Measurements from ENCODE around the gene UNC5B.

Gene UNC5B

GRCh38 chr10:71258446-71259145, 46.2 kb downstream of the UNC5B start:
- Histone ChIP-seq H3K27me3 (replicated peaks; ENCODE audit: control insufficient read depth, insufficient read depth, low read length, poor library complexity, severe bottlenecking) (peaks cover 4% of the 10 kb centered on the region), H3K36me3 (ENCODE audit: control insufficient read depth, insufficient read depth, low read length) (no peaks in the 10 kb centered on the region), H3K27ac (ENCODE audit: insufficient read depth, low read length, poor library complexity, severe bottlenecking) (no peak overlapping the region), H3K9me3 (ENCODE audit: control insufficient read depth, low read length) (no peaks in the 10 kb centered on the region), H3K4me3 (ENCODE audit: insufficient read depth, low read depth, low read length, poor library complexity, severe bottlenecking) (no peak overlapping the region), H3K4me1 (ENCODE audit: control insufficient read depth, insufficient read depth, low read length, poor library complexity, severe bottlenecking) (no peaks in the 10 kb centered on the region)
- DNase-seq = no peak

GRCh38 chr10:71259282-71259681, 46.9 kb downstream of the UNC5B start:
- H3K27ac ChIP-seq (ENCODE audit: insufficient read depth, low read length, poor library complexity, severe bottlenecking) = no peak overlapping the region
- no peaks in the 10 kb centered on the region for H3K4me1 ChIP-seq (ENCODE audit: control insufficient read depth, insufficient read depth, low read length, poor library complexity, severe bottlenecking)
- H3K36me3 ChIP-seq (ENCODE audit: control insufficient read depth, insufficient read depth, low read length) = no peaks in the 10 kb centered on the region
- H3K4me3 ChIP-seq (ENCODE audit: insufficient read depth, low read depth, low read length, poor library complexity, severe bottlenecking) = no peak overlapping the region
- peaks cover 4% of the 10 kb centered on the region for H3K27me3 ChIP-seq (replicated peaks; ENCODE audit: control insufficient read depth, insufficient read depth, low read length, poor library complexity, severe bottlenecking)
- H3K9me3 ChIP-seq (ENCODE audit: control insufficient read depth, low read length) = no peaks in the 10 kb centered on the region
- DNase-seq = no peak

GRCh38 chr10:71259815-71260501, 47.6 kb downstream of the UNC5B start:
- no peak overlapping the region for H3K27ac ChIP-seq (ENCODE audit: insufficient read depth, low read length, poor library complexity, severe bottlenecking)
- no peaks in the 10 kb centered on the region for H3K36me3 ChIP-seq (ENCODE audit: control insufficient read depth, insufficient read depth, low read length)
- no peaks in the 10 kb centered on the region for H3K9me3 ChIP-seq (ENCODE audit: control insufficient read depth, low read length)
- H3K4me1 ChIP-seq (ENCODE audit: control insufficient read depth, insufficient read depth, low read length, poor library complexity, severe bottlenecking) = no peaks in the 10 kb centered on the region
- peaks cover 4% of the 10 kb centered on the region for H3K27me3 ChIP-seq (replicated peaks; ENCODE audit: control insufficient read depth, insufficient read depth, low read length, poor library complexity, severe bottlenecking)
- H3K4me3 ChIP-seq (ENCODE audit: insufficient read depth, low read depth, low read length, poor library complexity, severe bottlenecking) = no peak overlapping the region
- DNase-seq = no peak

GRCh38 chr10:71260622-71261325, 48.4 kb downstream of the UNC5B start:
- Histone ChIP-seq H3K4me1 (ENCODE audit: control insufficient read depth, insufficient read depth, low read length, poor library complexity, severe bottlenecking) (no peaks in the 10 kb centered on the region), H3K4me3 (ENCODE audit: insufficient read depth, low read depth, low read length, poor library complexity, severe bottlenecking) (no peak overlapping the region), H3K27me3 (replicated peaks; ENCODE audit: control insufficient read depth, insufficient read depth, low read length, poor library complexity, severe bottlenecking) (peaks cover 4% of the 10 kb centered on the region), H3K36me3 (ENCODE audit: control insufficient read depth, insufficient read depth, low read length) (no peaks in the 10 kb centered on the region), H3K27ac (ENCODE audit: insufficient read depth, low read length, poor library complexity, severe bottlenecking) (no peak overlapping the region), H3K9me3 (ENCODE audit: control insufficient read depth, low read length) (no peaks in the 10 kb centered on the region)
- no peak for DNase-seq

- no peaks in the 10 kb centered on the region for H3K4me1 ChIP-seq (ENCODE audit: control insufficient read depth, insufficient read depth, low read length, poor library complexity, severe bottlenecking)
- H3K4me3 ChIP-seq (ENCODE audit: insufficient read depth, low read depth, low read length, poor library complexity, severe bottlenecking) = no peak overlapping the region
- H3K9me3 ChIP-seq (ENCODE audit: control insufficient read depth, low read length) = no peaks in the 10 kb centered on the region
- DNase-seq = no peak
- H3K27ac ChIP-seq (ENCODE audit: insufficient read depth, low read length, poor library complexity, severe bottlenecking) = no peak overlapping the region
- H3K36me3 ChIP-seq (ENCODE audit: control insufficient read depth, insufficient read depth, low read length) = no peaks in the 10 kb centered on the region
- H3K27me3 ChIP-seq (replicated peaks; ENCODE audit: control insufficient read depth, insufficient read depth, low read length, poor library complexity, severe bottlenecking) = peaks cover 2% of the 10 kb centered on the region
Measured at GRCh38 chr10:71262027-71262426, 49.7 kb downstream of the UNC5B start.

- no peak for DNase-seq
- Histone ChIP-seq H3K36me3 (ENCODE audit: control insufficient read depth, insufficient read depth, low read length) (no peaks in the 10 kb centered on the region), H3K27me3 (replicated peaks; ENCODE audit: control insufficient read depth, insufficient read depth, low read length, poor library complexity, severe bottlenecking) (no peaks in the 10 kb centered on the region), H3K9me3 (ENCODE audit: control insufficient read depth, low read length) (no peaks in the 10 kb centered on the region), H3K27ac (ENCODE audit: insufficient read depth, low read length, poor library complexity, severe bottlenecking) (no peak overlapping the region), H3K4me3 (ENCODE audit: insufficient read depth, low read depth, low read length, poor library complexity, severe bottlenecking) (no peak overlapping the region), H3K4me1 (ENCODE audit: control insufficient read depth, insufficient read depth, low read length, poor library complexity, severe bottlenecking) (no peaks in the 10 kb centered on the region)
Measured at GRCh38 chr10:71262817-71263216, 50.4 kb downstream of the UNC5B start.

GRCh38 chr10:71263376-71263775, 51.0 kb downstream of the UNC5B start:
- H3K4me1 ChIP-seq (ENCODE audit: control insufficient read depth, insufficient read depth, low read length, poor library complexity, severe bottlenecking) = no peaks in the 10 kb centered on the region
- no peak overlapping the region for H3K27ac ChIP-seq (ENCODE audit: insufficient read depth, low read length, poor library complexity, severe bottlenecking)

GRCh38 chr10:71264345-71265200, 52.2 kb downstream of the UNC5B start:
- Histone ChIP-seq H3K36me3 (ENCODE audit: control insufficient read depth, insufficient read depth, low read length) (no peaks in the 10 kb centered on the region), H3K27ac (ENCODE audit: insufficient read depth, low read length, poor library complexity, severe bottlenecking) (no peak overlapping the region), H3K4me3 (ENCODE audit: insufficient read depth, low read depth, low read length, poor library complexity, severe bottlenecking) (no peak overlapping the region), H3K27me3 (replicated peaks; ENCODE audit: control insufficient read depth, insufficient read depth, low read length, poor library complexity, severe bottlenecking) (no peaks in the 10 kb centered on the region), H3K4me1 (ENCODE audit: control insufficient read depth, insufficient read depth, low read length, poor library complexity, severe bottlenecking) (no peaks in the 10 kb centered on the region), H3K9me3 (ENCODE audit: control insufficient read depth, low read length) (no peaks in the 10 kb centered on the region)
- DNase-seq = no peak

More at GRCh38 chr10:71263376-71263775, 51.0 kb downstream of the UNC5B start:
- DNase-seq = no peak
- no peaks in the 10 kb centered on the region for H3K27me3 ChIP-seq (replicated peaks; ENCODE audit: control insufficient read depth, insufficient read depth, low read length, poor library complexity, severe bottlenecking)
- no peaks in the 10 kb centered on the region for H3K36me3 ChIP-seq (ENCODE audit: control insufficient read depth, insufficient read depth, low read length)
- no peaks in the 10 kb centered on the region for H3K9me3 ChIP-seq (ENCODE audit: control insufficient read depth, low read length)
- H3K4me3 ChIP-seq (ENCODE audit: insufficient read depth, low read depth, low read length, poor library complexity, severe bottlenecking) = no peak overlapping the region

GRCh38 chr10:71265201-71265575, 52.8 kb downstream of the UNC5B start:
- H3K36me3 ChIP-seq (ENCODE audit: control insufficient read depth, insufficient read depth, low read length) = no peaks in the 10 kb centered on the region
- H3K4me1 ChIP-seq (ENCODE audit: control insufficient read depth, insufficient read depth, low read length, poor library complexity, severe bottlenecking) = no peaks in the 10 kb centered on the region
- H3K27me3 ChIP-seq (replicated peaks; ENCODE audit: control insufficient read depth, insufficient read depth, low read length, poor library complexity, severe bottlenecking) = no peaks in the 10 kb centered on the region
- no peaks in the 10 kb centered on the region for H3K9me3 ChIP-seq (ENCODE audit: control insufficient read depth, low read length)
- no peak overlapping the region for H3K4me3 ChIP-seq (ENCODE audit: insufficient read depth, low read depth, low read length, poor library complexity, severe bottlenecking)
- DNase-seq = no peak
- H3K27ac ChIP-seq (ENCODE audit: insufficient read depth, low read length, poor library complexity, severe bottlenecking) = no peak overlapping the region
